ENCODE results near the gene DCAF15. TPM values are rescaled to one million over a fixed set of nuclear protein-coding genes. Genes with fewer than 3 reads are reported as not detected.

DCAF15 gene
- total RNA-seq = 19.1 TPM

GRCh38 chr19:13952154-13952930, at the start of gene DCAF15:
Gene DCAF15 (plus strand): TSS chr19:13952509. CDS start chr19:13952513, 4 bp downstream.

GRCh38 chr19:13905634-13906520, 46.4 kb upstream of the DCAF15 start, which contains the start of the genes BRME1 and CC2D1A:
Gene BRME1 (minus strand): TSS chr19:13906117. CDS start chr19:13904892, 1,225 bp downstream.
Gene CC2D1A (plus strand): TSS chr19:13906201. CDS start chr19:13906442, 241 bp downstream.

GRCh38 chr19:13938301-13939064, 13.8 kb upstream of the DCAF15 start, which contains the start of gene PODNL1:
Gene PODNL1 (minus strand): TSS chr19:13938417. CDS start chr19:13938181, 236 bp downstream.

GRCh38 chr19:14006085-14006765, 53.9 kb downstream of the DCAF15 start, which contains the start of gene RFX1:
Gene RFX1 (minus strand): TSS chr19:14006320. CDS start chr19:13993843, 12,477 bp downstream.

Other genes with a start within 250 kb of the DCAF15 start
- gene MRI1, start 188.0 kb upstream of the DCAF15 start, total RNA-seq = 32.9 TPM
- gene C19orf53, start 178.1 kb upstream of the DCAF15 start, total RNA-seq = 18.2 TPM
- 17.5 TPM for gene ZSWIM4, start 157.1 kb upstream of the DCAF15 start, total RNA-seq
- gene NANOS3, start 75.4 kb upstream of the DCAF15 start, total RNA-seq = 3.8 TPM
- 21.9 TPM for gene BRME1, start 46.4 kb upstream of the DCAF15 start, total RNA-seq
- 20.0 TPM for gene CC2D1A, start 46.3 kb upstream of the DCAF15 start, total RNA-seq
- not detected for gene PODNL1, start 14.1 kb upstream of the DCAF15 start, total RNA-seq
- 4.4 TPM for gene RFX1, start 53.8 kb downstream of the DCAF15 start, total RNA-seq
- gene RLN3, start 75.6 kb downstream of the DCAF15 start, total RNA-seq = not detected
- 5.6 TPM for gene IL27RA, start 79.3 kb downstream of the DCAF15 start, total RNA-seq
- gene PALM3, start 109.6 kb downstream of the DCAF15 start, total RNA-seq = 4.7 TPM
- gene MISP3, start 120.3 kb downstream of the DCAF15 start, total RNA-seq = 0.63 TPM
- not detected for gene C19orf67, start 133.3 kb downstream of the DCAF15 start, total RNA-seq
- 36.3 TPM for gene SAMD1, start 138.2 kb downstream of the DCAF15 start, total RNA-seq
- gene PRKACA, start 165.3 kb downstream of the DCAF15 start, total RNA-seq = 42.9 TPM
- 2.8 TPM for gene ASF1B, start 184.1 kb downstream of the DCAF15 start, total RNA-seq

All from parietal lobe (tissue), 1 donor.